Smooth muscle cell (in vitro differentiated cells): ENCODE measurements around the gene SESN1. TPM values are rescaled to one million over a fixed set of nuclear protein-coding genes. Genes with fewer than 3 reads are reported as not detected.

Experiments used
- DNase-seq: peaks from one replicate; lab custom pipeline; 2025; ENCODE audit not compliant: unreplicated experiment; lab: John Stamatoyannopoulos, UW
- H2AFZ ChIP-seq: fragments of 200-600 bp; sonication (generic); 2 replicates; pipeline ENCODE4 v1.6.0; 2016; ENCODE audit warnings: antibody characterized with exemption, low read depth, mild to moderate bottlenecking
- H3F3A ChIP-seq: fragments of 200-600 bp; sonication (generic); 2 replicates; pipeline ENCODE4 v1.6.0; 2017; ENCODE audit warnings: antibody characterized with exemption, low read depth
- H3K27ac ChIP-seq: fragments of 200-600 bp; sonication (generic); 2 replicates; pipeline ENCODE4 v1.5.1; 2016; ENCODE audit warnings: low read depth, mild to moderate bottlenecking
- H3K27me3 ChIP-seq: fragments of 200-600 bp; sonication (generic); 2 replicates; pipeline ENCODE4 v1.6.1; 2016; ENCODE audit warnings: low read depth, mild to moderate bottlenecking
- H3K36me3 ChIP-seq: fragments of 200-600 bp; sonication (generic); 2 replicates; pipeline ENCODE4 v1.5.1; 2016; ENCODE audit warnings: low read depth
- H3K4me1 ChIP-seq: fragments of 200-600 bp; sonication (generic); 2 replicates; pipeline ENCODE4 v1.5.1; 2016; ENCODE audit warnings: low read depth
- H3K4me2 ChIP-seq: fragments of 200-600 bp; sonication (generic); 2 replicates; pipeline ENCODE4 v1.6.0; 2016; ENCODE audit warnings: mild to moderate bottlenecking
- H3K4me3 ChIP-seq: fragments of 200-600 bp; sonication (generic); 2 replicates; pipeline ENCODE4 v1.5.1; 2016; ENCODE audit warnings: mild to moderate bottlenecking
- H3K79me2 ChIP-seq: fragments of 200-600 bp; sonication (generic); 2 replicates; pipeline ENCODE4 v1.6.0; 2016; ENCODE audit warnings: low read depth, mild to moderate bottlenecking
- H3K9ac ChIP-seq: fragments of 200-600 bp; sonication (generic); 2 replicates; pipeline ENCODE4 v1.6.0; 2016; ENCODE audit warnings: low read depth
- H3K9me3 ChIP-seq: fragments of 200-600 bp; sonication (generic); replicated peaks from 2 replicates; pipeline ENCODE4 v1.5.1; 2016; ENCODE audit warnings: low read depth
- H4K20me1 ChIP-seq: fragments of 200-600 bp; sonication (generic); 2 replicates; pipeline ENCODE4 v1.6.0; 2016; ENCODE audit warnings: low read depth
- WGBS: methylation state at CpG from one replicate; pipeline ENCODE4 v1.1.7; 2016; ENCODE audit warnings: low lambda C conversion rate; 5-methylcytosine and 5-hydroxymethylcytosine counted together
- polyA plus RNA-seq: library from polyadenylated mRNA; unstranded; fragments of >200 nt; fragmentation: Nextera tagmentation; extraction: Ambion mirVana; gene quantifications from 2 replicates; pipeline ENCODE4 v1.2.1, GENCODE V29; 2016
- small RNA-seq: library from RNA; depleted of rRNA; stranded (forward); fragments of <200 nt; gene quantifications from one replicate; pipeline ENCODE3, GENCODE V24; 2014
- total RNA-seq: library from RNA; depleted of rRNA; stranded (reverse); fragments of >200 nt; gene quantifications from 2 replicates; pipeline ENCODE4 v1.2.3, GENCODE V29; 2014
- TF ChIP-seq, protein P1 (sequence below): fragments of 200-600 bp; sonication (generic); IDR thresholded peaks from 2 replicates; pipeline ENCODE4 v1.5.1; 2017; ENCODE audit warnings: borderline replicate concordance, mild to moderate bottlenecking, antibody characterized with exemption; ENCODE audit not compliant: insufficient read depth, poor library complexity, severe bottlenecking

The SESN1 gene
- total and polyA plus RNA-seq, 2 experiments from 2014 or later = 24.1 to 38.7 TPM

DNA sequence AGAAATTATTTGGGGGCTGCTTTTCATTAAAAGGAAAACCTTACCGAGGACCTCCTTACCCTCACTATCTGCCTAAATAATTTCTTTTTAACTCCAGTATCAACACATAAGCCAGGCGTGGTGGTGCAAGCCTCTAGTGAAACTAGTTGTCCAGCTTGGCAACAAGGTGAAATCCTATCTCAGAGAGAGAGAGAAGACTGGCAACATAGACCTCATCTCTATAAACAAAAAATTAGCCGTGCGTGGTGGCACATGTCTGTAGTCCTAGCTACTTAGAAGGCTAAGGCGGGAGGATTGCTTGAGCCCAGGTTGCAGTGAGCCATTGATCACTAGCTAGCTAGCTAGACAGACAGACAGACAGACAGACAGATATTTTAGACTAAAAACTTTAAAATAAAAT is 153.9 kb downstream of the SESN1 start:
- no peak overlapping the region for H3K9ac ChIP-seq
- WGBS = 95% methylated on average over 5 of the region's 5 CpGs
- no peak for DNase-seq

DNA sequence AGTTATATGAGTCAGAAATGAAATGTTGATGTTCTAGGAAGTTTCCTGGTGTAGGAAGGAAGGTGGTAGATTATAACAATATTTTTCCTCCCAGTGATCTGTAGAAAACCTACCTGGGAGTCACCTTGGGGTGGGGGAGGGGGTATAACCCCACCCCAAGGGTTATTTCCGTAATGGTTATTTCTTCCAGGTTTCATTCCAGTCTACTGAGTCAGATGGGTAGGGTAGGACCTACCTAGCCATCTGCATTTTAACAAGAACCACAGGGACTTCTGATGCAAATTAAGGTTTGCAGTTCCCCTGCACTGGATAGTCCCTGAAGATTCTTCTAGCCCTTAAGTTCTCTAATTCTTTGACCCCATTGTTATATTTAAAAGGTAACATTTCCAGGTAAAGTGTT is 157.5 kb downstream of the SESN1 start:
- TF ChIP-seq, protein P1, sequence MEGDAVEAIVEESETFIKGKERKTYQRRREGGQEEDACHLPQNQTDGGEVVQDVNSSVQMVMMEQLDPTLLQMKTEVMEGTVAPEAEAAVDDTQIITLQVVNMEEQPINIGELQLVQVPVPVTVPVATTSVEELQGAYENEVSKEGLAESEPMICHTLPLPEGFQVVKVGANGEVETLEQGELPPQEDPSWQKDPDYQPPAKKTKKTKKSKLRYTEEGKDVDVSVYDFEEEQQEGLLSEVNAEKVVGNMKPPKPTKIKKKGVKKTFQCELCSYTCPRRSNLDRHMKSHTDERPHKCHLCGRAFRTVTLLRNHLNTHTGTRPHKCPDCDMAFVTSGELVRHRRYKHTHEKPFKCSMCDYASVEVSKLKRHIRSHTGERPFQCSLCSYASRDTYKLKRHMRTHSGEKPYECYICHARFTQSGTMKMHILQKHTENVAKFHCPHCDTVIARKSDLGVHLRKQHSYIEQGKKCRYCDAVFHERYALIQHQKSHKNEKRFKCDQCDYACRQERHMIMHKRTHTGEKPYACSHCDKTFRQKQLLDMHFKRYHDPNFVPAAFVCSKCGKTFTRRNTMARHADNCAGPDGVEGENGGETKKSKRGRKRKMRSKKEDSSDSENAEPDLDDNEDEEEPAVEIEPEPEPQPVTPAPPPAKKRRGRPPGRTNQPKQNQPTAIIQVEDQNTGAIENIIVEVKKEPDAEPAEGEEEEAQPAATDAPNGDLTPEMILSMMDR = no peak
- Histone ChIP-seq H3K4me2 (no peak overlapping the region), H3K4me3 (no peak overlapping the region), H3K27me3 (no peaks in the 10 kb centered on the region), H3K9me3 (no peaks in the 10 kb centered on the region), H3K79me2 (no peaks in the 10 kb centered on the region), H3K4me1 (no peaks in the 10 kb centered on the region), H3K9ac (no peak overlapping the region), H2AFZ (no peak overlapping the region), H3F3A (no peaks in the 10 kb centered on the region), H3K36me3 (no peaks in the 10 kb centered on the region), H4K20me1 (no peaks in the 10 kb centered on the region), H3K27ac (no peak overlapping the region)
- WGBS = 60% methylated on average over 1 of the region's 1 CpG
- no peak for DNase-seq

More for the DNA sequence above, 153.9 kb downstream of the SESN1 start:
- Histone ChIP-seq H3K79me2 (no peaks in the 10 kb centered on the region), H3K4me3 (no peak overlapping the region), H3K4me1 (no peaks in the 10 kb centered on the region), H4K20me1 (no peaks in the 10 kb centered on the region), H3K4me2 (no peak overlapping the region), H3F3A (peaks cover 6% of the 10 kb centered on the region), H3K27ac (no peak overlapping the region), H2AFZ (no peak overlapping the region), H3K9me3 (no peaks in the 10 kb centered on the region), H3K36me3 (no peaks in the 10 kb centered on the region), H3K27me3 (no peaks in the 10 kb centered on the region)
- TF ChIP-seq, protein P1 = no peak

Small RNAs within 50 kb of the gene (small RNA-seq; reads per million reads assigned to genes)
- not detected for gene RNU6-653P

Other genes with a start within 250 kb of the SESN1 start
- gene ARMC2, start 246.4 kb downstream of the SESN1 start, total RNA-seq = 2.0 and 4.6 TPM in 2 replicates
- gene ARMC2, start 246.4 kb downstream of the SESN1 start, polyA plus RNA-seq = 2.5 and 2.6 TPM in 2 replicates
- 35.7 and 36.8 TPM in 2 replicates for gene CEP57L1, start 661 bp upstream of the SESN1 start, total RNA-seq
- gene CEP57L1, start 661 bp upstream of the SESN1 start, polyA plus RNA-seq = 24.0 and 24.7 TPM in 2 replicates